ENCODE data around the gene CDK5.

The CDK5 gene

GRCh38 chr7:151039850-151040548 is 17.7 kb downstream of the CDK5 start:
- no peak overlapping the region for H3K27ac ChIP-seq
- no peak for TF ChIP-seq CTCF (conservative IDR thresholded peaks at IDR 0.05)

- no peak for TF ChIP-seq CTCF (conservative IDR thresholded peaks at IDR 0.05)
- H3K27ac ChIP-seq: no peak overlapping the region
These were observed 18.5 kb downstream of the CDK5 start for GRCh38 chr7:151038951-151039849.

GRCh38 chr7:151035902-151036301 is 21.8 kb downstream of the CDK5 start:
- no peak for TF ChIP-seq CTCF (conservative IDR thresholded peaks at IDR 0.05)
- no peak overlapping the region for H3K27ac ChIP-seq

- TF ChIP-seq CTCF (conservative IDR thresholded peaks at IDR 0.05): no peak
- no peak overlapping the region for H3K27ac ChIP-seq
These were observed 22.5 kb downstream of the CDK5 start for GRCh38 chr7:151035026-151035717.

GRCh38 chr7:151034312-151035025 is 23.2 kb downstream of the CDK5 start:
- no peak for TF ChIP-seq CTCF (conservative IDR thresholded peaks at IDR 0.05)
- no peak overlapping the region for H3K27ac ChIP-seq

- no peak overlapping the region for H3K27ac ChIP-seq
- no peak for TF ChIP-seq CTCF (conservative IDR thresholded peaks at IDR 0.05)
These were observed 23.8 kb downstream of the CDK5 start for GRCh38 chr7:151033864-151034249.
